ENCODE results near the gene RFT1.

DNA sequence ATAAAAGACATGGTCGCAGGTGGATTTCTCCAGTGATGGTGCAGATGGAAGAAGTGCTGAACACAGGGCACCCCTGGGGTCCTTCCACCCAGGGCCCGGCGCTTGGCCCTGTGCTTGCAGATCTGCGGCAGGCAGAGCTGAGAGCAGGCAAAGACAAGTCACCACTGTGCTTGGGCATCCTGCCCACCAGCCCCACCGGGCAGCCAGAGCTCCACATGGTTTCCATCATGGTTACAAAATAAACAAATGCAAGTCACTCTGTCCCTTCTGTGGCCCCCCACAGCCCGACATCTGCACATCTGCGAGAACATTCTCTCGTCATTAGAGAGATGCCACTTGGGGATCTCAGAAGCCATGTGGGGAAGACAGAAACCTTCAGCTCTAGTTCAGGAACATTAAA lies 46.7 kb downstream of the RFT1 start:
- TF ChIP-seq, protein P1, sequence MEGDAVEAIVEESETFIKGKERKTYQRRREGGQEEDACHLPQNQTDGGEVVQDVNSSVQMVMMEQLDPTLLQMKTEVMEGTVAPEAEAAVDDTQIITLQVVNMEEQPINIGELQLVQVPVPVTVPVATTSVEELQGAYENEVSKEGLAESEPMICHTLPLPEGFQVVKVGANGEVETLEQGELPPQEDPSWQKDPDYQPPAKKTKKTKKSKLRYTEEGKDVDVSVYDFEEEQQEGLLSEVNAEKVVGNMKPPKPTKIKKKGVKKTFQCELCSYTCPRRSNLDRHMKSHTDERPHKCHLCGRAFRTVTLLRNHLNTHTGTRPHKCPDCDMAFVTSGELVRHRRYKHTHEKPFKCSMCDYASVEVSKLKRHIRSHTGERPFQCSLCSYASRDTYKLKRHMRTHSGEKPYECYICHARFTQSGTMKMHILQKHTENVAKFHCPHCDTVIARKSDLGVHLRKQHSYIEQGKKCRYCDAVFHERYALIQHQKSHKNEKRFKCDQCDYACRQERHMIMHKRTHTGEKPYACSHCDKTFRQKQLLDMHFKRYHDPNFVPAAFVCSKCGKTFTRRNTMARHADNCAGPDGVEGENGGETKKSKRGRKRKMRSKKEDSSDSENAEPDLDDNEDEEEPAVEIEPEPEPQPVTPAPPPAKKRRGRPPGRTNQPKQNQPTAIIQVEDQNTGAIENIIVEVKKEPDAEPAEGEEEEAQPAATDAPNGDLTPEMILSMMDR (conservative IDR thresholded peaks at IDR 0.05 in 1 of 2, IDR thresholded peaks at IDR 0.05 in 1 of 2; ENCODE audit: extremely low read depth in 1 of 2, insufficient read depth in 1 of 2, low read depth in 1 of 2, low read length in 2 of 2) = no peak
- no peak for TF ChIP-seq EZH2 (IDR thresholded peaks at IDR 0.05; ENCODE audit: borderline replicate concordance, low read length)

All from mammary epithelial cell (primary cell).